C4-2B (cell line): ENCODE measurements around the gene ATXN7L1.
A peak's percentile ranks its signal among the peaks of the same experiment; 100 is the strongest.

Experiments
- H3K27ac ChIP-seq: fragments of 450-650 bp; 2 replicates; pipeline ENCODE4 v1.5.1; 2017
- CTCF ChIP-seq: fragments of 450-650 bp; conservative IDR thresholded peaks from 2 replicates; pipeline ENCODE4 v1.5.1; 2017; ENCODE audit warnings: mild to moderate bottlenecking
- ZFX ChIP-seq: fragments of 450-650 bp; IDR thresholded peaks from 2 replicates; pipeline ENCODE4 v1.6.1; 2017

ATXN7L1 gene

DNA sequence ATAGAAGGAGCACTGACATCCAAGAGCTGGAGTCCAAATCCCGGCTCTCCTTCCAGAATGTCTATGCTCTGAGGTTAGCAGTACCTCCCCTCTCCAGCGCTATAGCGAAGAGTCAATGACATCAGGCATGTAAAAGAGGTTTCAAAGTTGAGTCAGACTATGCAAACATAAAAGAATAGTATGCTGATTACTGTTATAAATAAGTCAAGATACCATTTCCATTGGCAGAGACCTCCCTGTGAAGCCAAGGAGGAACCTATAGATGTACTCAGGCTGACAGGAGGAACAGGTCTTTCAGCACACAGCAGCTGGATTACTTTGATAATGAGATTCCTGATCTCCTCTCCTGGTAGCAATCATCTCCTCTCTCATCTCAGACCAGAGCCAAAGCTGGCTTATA lies 191.2 kb downstream of the ATXN7L1 start:
- TF ChIP-seq ZFX (no peak), CTCF (no peak)
- peak overlapping the region; percentile 67 for H3K27ac ChIP-seq

GRCh38 chr7:105682341-105683060 lies 193.9 kb downstream of the ATXN7L1 start:
- no peak for TF ChIP-seq CTCF
- no peak for TF ChIP-seq ZFX
- H3K27ac ChIP-seq: no peak overlapping the region

DNA sequence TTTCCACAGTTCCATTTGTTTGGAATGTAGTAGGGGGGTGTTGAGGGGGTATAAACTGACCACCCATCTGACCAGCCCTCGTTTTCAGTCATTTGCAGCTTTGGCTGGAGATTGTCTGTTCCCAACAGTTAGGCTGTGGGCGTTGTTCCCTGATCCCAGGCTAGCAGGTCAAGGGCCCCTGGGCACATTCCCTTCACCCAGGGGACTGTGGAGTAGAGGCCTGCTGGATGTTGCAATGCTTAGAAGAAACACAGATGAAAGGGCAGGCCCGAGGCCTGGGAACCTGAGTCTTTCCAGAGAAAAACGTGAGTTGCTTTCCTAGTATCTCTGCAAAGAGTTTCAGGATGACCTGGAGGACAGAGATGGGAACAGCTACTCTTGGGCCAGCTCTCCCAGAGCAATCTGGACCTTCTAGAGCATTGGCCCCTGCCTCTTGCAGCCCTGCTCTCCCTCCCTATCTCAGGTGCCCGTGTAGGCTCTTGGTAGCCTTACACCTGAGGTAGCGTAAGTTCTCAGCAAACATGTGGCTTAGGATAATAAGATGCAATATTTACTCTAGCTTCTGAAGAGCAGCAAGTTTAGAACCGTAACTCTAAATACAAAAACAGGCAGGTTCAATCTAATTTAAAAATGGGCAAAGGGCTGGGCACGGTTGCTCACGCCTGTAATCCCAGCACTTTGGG lies 195.8 kb downstream of the ATXN7L1 start:
- TF ChIP-seq ZFX (no peak), CTCF (no peak)
- no peak overlapping the region for H3K27ac ChIP-seq

DNA sequence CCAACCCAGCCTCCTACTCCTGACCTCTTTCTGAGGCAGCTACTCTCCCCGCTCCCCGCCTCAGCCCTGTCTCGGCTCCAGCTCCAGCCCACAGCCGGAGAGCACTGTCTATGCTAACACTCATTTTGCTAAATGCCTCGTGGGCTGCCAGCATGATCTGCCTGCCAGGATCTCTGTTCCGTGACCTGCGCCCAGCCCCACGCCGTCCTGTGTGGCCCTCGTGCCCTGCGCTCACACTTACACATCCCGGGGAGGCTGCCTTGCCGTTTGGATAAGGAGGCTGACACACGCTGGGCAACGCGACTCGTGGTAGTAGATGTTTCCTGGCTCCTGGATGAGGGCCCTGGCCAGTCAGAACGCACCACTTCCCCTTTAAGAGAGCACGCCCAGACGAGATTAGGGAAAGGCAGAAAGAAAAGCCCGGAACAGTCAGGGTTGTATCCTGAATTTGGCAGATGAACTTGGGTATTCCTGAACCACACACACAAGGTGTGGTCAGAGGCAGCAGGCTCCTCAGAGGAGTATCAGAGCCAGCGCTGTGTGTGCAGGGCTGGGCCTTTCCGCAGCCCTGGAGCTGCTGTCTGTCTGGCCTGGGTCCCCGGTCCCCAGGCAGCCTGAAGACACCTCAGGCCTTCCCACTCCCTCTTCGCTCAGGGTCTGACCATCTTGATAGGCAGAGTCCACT lies 197.4 kb downstream of the ATXN7L1 start:
- TF ChIP-seq CTCF (no peak), ZFX (no peak)
- peak overlapping the region; percentile 59 for H3K27ac ChIP-seq

DNA sequence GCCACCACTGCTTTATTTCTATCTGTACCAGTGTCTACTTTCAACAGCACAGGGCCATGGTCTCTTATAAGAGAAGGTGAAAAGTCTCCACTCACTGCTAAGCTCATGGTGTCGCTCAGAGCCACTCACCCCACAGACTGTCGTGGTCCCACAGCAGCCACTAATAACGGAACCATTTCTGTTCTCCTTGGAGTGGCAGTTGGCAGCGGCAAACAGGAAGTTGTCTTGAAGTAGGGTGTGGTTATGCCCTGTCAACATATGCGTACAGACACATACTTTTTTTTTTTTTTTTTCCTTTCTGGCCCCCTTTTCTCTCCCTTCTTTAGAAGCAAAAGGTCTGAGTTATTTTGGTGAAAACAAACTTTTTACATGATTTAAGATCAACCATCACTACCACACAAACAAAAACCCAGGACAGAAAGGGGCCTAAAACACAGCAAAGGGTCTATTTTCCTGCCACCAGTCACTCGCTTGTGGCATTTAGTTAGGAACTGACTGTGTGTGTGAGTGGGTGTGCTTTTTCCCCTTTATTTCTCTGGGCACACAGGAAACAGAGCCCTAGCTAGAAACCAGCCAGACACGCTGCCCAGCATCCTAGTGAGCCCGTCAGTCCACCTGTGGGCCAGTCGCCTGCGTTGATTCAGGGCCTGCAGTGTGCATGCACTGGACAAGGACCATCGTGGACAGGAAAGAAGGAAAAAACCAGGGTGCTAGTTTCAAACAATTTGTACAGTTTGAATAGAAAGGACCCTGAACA lies 198.4 kb downstream of the ATXN7L1 start:
- TF ChIP-seq CTCF: no peak
- peak overlapping the region; percentile 59 for H3K27ac ChIP-seq

GRCh38 chr7:105677410-105677730 lies 199.0 kb downstream of the ATXN7L1 start:
- TF ChIP-seq CTCF (no peak), ZFX (no peak)
- H3K27ac ChIP-seq: peak overlapping the region; percentile 11; the same call in 1 of the 2 replicates
